Effector memory CD8-positive, alpha-beta T cell (primary cell): ENCODE results near the gene RCN1.
"Not testable (repeated sequence)": the region's sequence is repeated elsewhere in the genome, so short reads cannot be mapped to it uniquely, and the experiment has no call there.

ENCODE experiments used
- ATAC-seq: fragments of 150-1000 bp; cut with Tn5 transposase; replicated peaks from 2 replicates; pipeline ENCODE4 v1.10.0; 2021; ENCODE audit warnings: mild to moderate bottlenecking, moderate library complexity
- DNase-seq, 3 experiments: peaks; one replicate each; pipeline ENCODE4 v3.0.0; 2021
- H3K27ac Mint-ChIP-seq, 2 donors: one replicate each; pipeline ENCODE4 v1.8.0; 2022; ENCODE audit warnings: mild to moderate bottlenecking in 2 of 2, mixed read lengths in 2 of 2, moderate library complexity in 2 of 2
- H3K27me3 Mint-ChIP-seq, 2 donors: one replicate each; pipeline ENCODE4 v1.8.0; 2022; ENCODE audit warnings: mixed read lengths in 2 of 2
- H3K36me3 Mint-ChIP-seq: one replicate; pipeline ENCODE4 v1.8.0; 2022; ENCODE audit warnings: mild to moderate bottlenecking, moderate library complexity, mixed read lengths; ENCODE audit not compliant: insufficient read depth
- H3K4me1 Mint-ChIP-seq, 2 donors: one replicate each; pipeline ENCODE4 v1.8.0; 2022; ENCODE audit warnings: low read depth in 2 of 2, mixed read lengths in 2 of 2
- H3K4me3 Mint-ChIP-seq, 2 donors: one replicate each; pipeline ENCODE4 v1.8.0; 2022; ENCODE audit warnings: mild to moderate bottlenecking in 2 of 2, mixed read lengths in 2 of 2, moderate library complexity in 2 of 2
- H3K9me3 Mint-ChIP-seq, 2 donors: one replicate each; pipeline ENCODE4 v1.8.0; 2022; ENCODE audit warnings: mixed read lengths in 2 of 2
- total RNA-seq, 9 experiments: gene quantifications; one replicate each; lab custom pipeline; 2026; lab: John Stamatoyannopoulos, UW

RCN1 gene
- 3.5 to 24.7 (median 11.4) reads per million in 9 experiments for total RNA-seq

- Mint-ChIP-seq H3K4me1 (peaks cover 25 to 27% of the 10 kb centered on the region in 2 donors), H3K4me3 (peak within 1 kb of the TSS; percentile 79 to 80), H3K27me3 (peaks cover 0 to 9% of the 10 kb centered on the region in 2 donors), H3K9me3 (no peaks in the 10 kb centered on the region), H3K36me3 (peaks cover 10% of the 10 kb centered on the region), H3K27ac (peak within 1 kb of the TSS; percentile 81 to 88)
- peak; percentile 60 for ATAC-seq
- DNase-seq = peak in 2 of 3 experiments; percentile 17 to 22
Measured at GRCh38 chr11:32090545-32091370, at the start of gene RCN1. Gene RCN1 (plus strand): TSS chr11:32091074. CDS start chr11:32091197, 123 bp downstream.

- no peaks in the 10 kb centered on the region for H3K36me3 Mint-ChIP-seq
- H3K27me3 Mint-ChIP-seq = peaks cover 51 to 52% of the 10 kb centered on the region in 2 donors
- H3K27ac Mint-ChIP-seq = no peak overlapping the region
- H3K4me3 Mint-ChIP-seq = no peak overlapping the region
- no peaks in the 10 kb centered on the region for H3K4me1 Mint-ChIP-seq
- H3K9me3 Mint-ChIP-seq = no peaks in the 10 kb centered on the region
- ATAC-seq = no peak
- DNase-seq = no peak
Measured at GRCh38 chr11:32043737-32044136, 47.1 kb upstream of the RCN1 start.

GRCh38 chr11:32044158-32044863, 46.6 kb upstream of the RCN1 start:
- no peak overlapping the region for H3K27ac Mint-ChIP-seq
- H3K4me3 Mint-ChIP-seq = no peak overlapping the region
- H3K27me3 Mint-ChIP-seq = peaks cover 46 to 47% of the 10 kb centered on the region in 2 donors
- DNase-seq = no peak
- no peaks in the 10 kb centered on the region for H3K9me3 Mint-ChIP-seq
- no peaks in the 10 kb centered on the region for H3K36me3 Mint-ChIP-seq
- ATAC-seq = no peak
- H3K4me1 Mint-ChIP-seq = no peaks in the 10 kb centered on the region

GRCh38 chr11:32045456-32045855, 45.4 kb upstream of the RCN1 start:
- no peaks in the 10 kb centered on the region for H3K9me3 Mint-ChIP-seq
- no peaks in the 10 kb centered on the region for H3K4me1 Mint-ChIP-seq
- ATAC-seq = no peak
- no peaks in the 10 kb centered on the region for H3K36me3 Mint-ChIP-seq
- no peak overlapping the region for H3K27ac Mint-ChIP-seq
- H3K4me3 Mint-ChIP-seq = no peak overlapping the region
- no peak for DNase-seq
- H3K27me3 Mint-ChIP-seq = peaks cover 37 to 47% of the 10 kb centered on the region in 2 donors

GRCh38 chr11:32050264-32050663, 40.6 kb upstream of the RCN1 start:
- Mint-ChIP-seq H3K36me3 (peaks cover 3% of the 10 kb centered on the region), H3K4me1 (no peaks in the 10 kb centered on the region), H3K4me3 (no peak overlapping the region), H3K27me3 (peaks cover 49 to 71% of the 10 kb centered on the region in 2 donors), H3K27ac (no peak overlapping the region), H3K9me3 (no peaks in the 10 kb centered on the region)
- no peak for ATAC-seq
- DNase-seq = no peak

- DNase-seq (peak; percentile 46 to 57 (median 48)), ATAC-seq (no peak)
- peaks cover 3% of the 10 kb centered on the region for H3K36me3 Mint-ChIP-seq
- H3K9me3 Mint-ChIP-seq = no peaks in the 10 kb centered on the region
- peaks cover 34 to 76% of the 10 kb centered on the region in 2 donors for H3K27me3 Mint-ChIP-seq
- no peaks in the 10 kb centered on the region for H3K4me1 Mint-ChIP-seq
- no peak overlapping the region for H3K27ac Mint-ChIP-seq
- H3K4me3 Mint-ChIP-seq = no peak overlapping the region
Measured at GRCh38 chr11:32052215-32052614, 38.7 kb upstream of the RCN1 start.

GRCh38 chr11:32053151-32053888, 37.6 kb upstream of the RCN1 start:
- ATAC-seq (no peak), DNase-seq (no peak)

GRCh38 chr11:32055861-32056260, 35.0 kb upstream of the RCN1 start:
- H3K27ac Mint-ChIP-seq = no peak overlapping the region
- H3K4me1 Mint-ChIP-seq = no peaks in the 10 kb centered on the region
- ATAC-seq (no peak), DNase-seq (no peak)
- H3K9me3 Mint-ChIP-seq = no peaks in the 10 kb centered on the region
- H3K27me3 Mint-ChIP-seq = peaks cover 31 to 95% of the 10 kb centered on the region in 2 donors
- H3K4me3 Mint-ChIP-seq = no peak overlapping the region
- peaks cover 6% of the 10 kb centered on the region for H3K36me3 Mint-ChIP-seq

More at GRCh38 chr11:32053151-32053888, 37.6 kb upstream of the RCN1 start:
- H3K27me3 Mint-ChIP-seq = peaks cover 30 to 87% of the 10 kb centered on the region in 2 donors
- H3K4me3 Mint-ChIP-seq = no peak overlapping the region
- H3K9me3 Mint-ChIP-seq = no peaks in the 10 kb centered on the region
- H3K36me3 Mint-ChIP-seq = peaks cover 3% of the 10 kb centered on the region
- no peak overlapping the region for H3K27ac Mint-ChIP-seq
- H3K4me1 Mint-ChIP-seq = no peaks in the 10 kb centered on the region

GRCh38 chr11:32056438-32056837, 34.4 kb upstream of the RCN1 start:
- H3K9me3 Mint-ChIP-seq = no peaks in the 10 kb centered on the region
- no peak overlapping the region for H3K27ac Mint-ChIP-seq
- H3K4me1 Mint-ChIP-seq = no peaks in the 10 kb centered on the region
- ATAC-seq (no peak), DNase-seq (no peak)
- H3K27me3 Mint-ChIP-seq = peaks cover 25 to 94% of the 10 kb centered on the region in 2 donors
- H3K36me3 Mint-ChIP-seq = peaks cover 6% of the 10 kb centered on the region
- H3K4me3 Mint-ChIP-seq = no peak overlapping the region

GRCh38 chr11:32059686-32060462, 31.0 kb upstream of the RCN1 start:
- H3K36me3 Mint-ChIP-seq = peaks cover 4% of the 10 kb centered on the region
- no peaks in the 10 kb centered on the region for H3K9me3 Mint-ChIP-seq
- peaks cover 10 to 74% of the 10 kb centered on the region in 2 donors for H3K27me3 Mint-ChIP-seq
- peaks cover 1 to 4% of the 10 kb centered on the region in 2 donors for H3K4me1 Mint-ChIP-seq
- ATAC-seq (no peak), DNase-seq (no peak)
- H3K4me3 Mint-ChIP-seq = no peak overlapping the region
- H3K27ac Mint-ChIP-seq = no peak overlapping the region

- peaks cover 23 to 73% of the 10 kb centered on the region in 2 donors for H3K27me3 Mint-ChIP-seq
- DNase-seq = no peak
- H3K36me3 Mint-ChIP-seq = peaks cover 5% of the 10 kb centered on the region
- H3K4me3 Mint-ChIP-seq = no peak overlapping the region
- no peaks in the 10 kb centered on the region for H3K9me3 Mint-ChIP-seq
- peaks cover 1 to 4% of the 10 kb centered on the region in 2 donors for H3K4me1 Mint-ChIP-seq
- no peak for ATAC-seq
- peak overlapping the region in 1 of 2 donors; percentile 1 for H3K27ac Mint-ChIP-seq
Measured at GRCh38 chr11:32062540-32062939, 28.3 kb upstream of the RCN1 start.

GRCh38 chr11:32063031-32063430, 27.8 kb upstream of the RCN1 start:
- not testable (repeated sequence) for DNase-seq, H3K27ac Mint-ChIP-seq, H3K4me3 Mint-ChIP-seq, ATAC-seq, H3K36me3 Mint-ChIP-seq, H3K4me1 Mint-ChIP-seq, H3K9me3 Mint-ChIP-seq
- H3K27me3 Mint-ChIP-seq = peaks cover 27 to 73% of the 10 kb centered on the region in 2 donors
